Caco-2 (cell line): ENCODE measurements around the gene VWA8. TPM values are rescaled to one million over a fixed set of nuclear protein-coding genes. Genes with fewer than 3 reads are reported as not detected.

Experiments used
- BruUV-seq: library from RNA; stranded (reverse); fragments of 400-500 nt; replicated peaks from 2 replicates; lab custom pipeline; 2021; lab: Mats Ljungman, UMichigan
- CTCF ChIA-PET: fragments of 300-600 bp; sonication (Branson Sonifier 250); formaldehyde crosslinking; loops from one replicate; lab custom pipeline; 2022; ENCODE audit warnings: antibody characterized with exemption; lab: Charles Lee
- POLR2A ChIA-PET: fragments of 300-600 bp; sonication (Branson Sonifier 250); formaldehyde crosslinking; loops from one replicate; lab custom pipeline; 2022; ENCODE audit warnings: antibody characterized with exemption; lab: Charles Lee
- DNase-seq, 2 experiments: peaks; one replicate each; pipeline versions ENCODE4 v3.0.0 to v3.0.0-alpha.2; 2020 to 2022
- H3K27me3 ChIP-seq: replicated peaks from 2 replicates; pipeline ENCODE4 v1.6.0; 2011; ENCODE audit warnings: low read length; ENCODE audit not compliant: control insufficient read depth, insufficient read depth
- H3K36me3 ChIP-seq: 2 replicates; pipeline ENCODE4 v1.5.1; 2011; ENCODE audit warnings: low read length; ENCODE audit not compliant: control insufficient read depth, insufficient read depth
- H3K4me1 ChIP-seq: fragments of 250-450 bp; sonication (Bioruptor Pico); 2 replicates; pipeline ENCODE4 v1.5.1; 2020; ENCODE audit warnings: mild to moderate bottlenecking
- H3K4me3 ChIP-seq: 2 replicates; pipeline ENCODE4 v1.5.1; 2011; ENCODE audit warnings: low read depth, mild to moderate bottlenecking, control low read depth, low read length
- H3K9me3 ChIP-seq: fragments of 250-450 bp; sonication (Bioruptor Pico); 2 replicates; pipeline ENCODE4 v1.5.1; 2020; ENCODE audit warnings: mild to moderate bottlenecking, moderate library complexity
- H3K27ac Mint-ChIP-seq: one replicate; pipeline ENCODE4 v1.8.0; 2022; ENCODE audit warnings: mixed read lengths; ENCODE audit not compliant: unreplicated experiment
- H3K27me3 Mint-ChIP-seq: one replicate; pipeline ENCODE4 v1.8.0; 2022; ENCODE audit warnings: mixed read lengths; ENCODE audit not compliant: insufficient read depth, unreplicated experiment
- H3K36me3 Mint-ChIP-seq: one replicate; pipeline ENCODE4 v1.8.0; 2022; ENCODE audit warnings: mild to moderate bottlenecking, mixed read lengths; ENCODE audit not compliant: insufficient read depth, unreplicated experiment
- H3K4me1 Mint-ChIP-seq: one replicate; pipeline ENCODE4 v1.8.0; 2022; ENCODE audit warnings: low read depth, mixed read lengths; ENCODE audit not compliant: unreplicated experiment
- H3K4me3 Mint-ChIP-seq: one replicate; pipeline ENCODE4 v1.8.0; 2022; ENCODE audit warnings: mild to moderate bottlenecking, moderate library complexity, mixed read lengths; ENCODE audit not compliant: unreplicated experiment
- H3K9me3 Mint-ChIP-seq: one replicate; pipeline ENCODE4 v1.8.0; 2022; ENCODE audit warnings: mixed read lengths; ENCODE audit not compliant: unreplicated experiment
- CTCF ChIP-seq, 2 experiments: fragments of 200-600 bp in 1 of 2; IDR thresholded peaks; 1 replicate in 1 of 2; 2 replicates in 1 of 2; pipeline versions ENCODE4 v1.5.1 to v1.8.0; 2011 to 2022; ENCODE audit warnings: antibody characterized with exemption in 1 of 2, control low read depth in 1 of 2, inconsistent platforms in 1 of 2, low read depth in 1 of 2, low read length in 1 of 2, mild to moderate bottlenecking in 1 of 2, moderate library complexity in 1 of 2; ENCODE audit not compliant: insufficient read depth in 1 of 2, severe bottlenecking in 1 of 2, unreplicated experiment in 1 of 2
- intact Hi-C: fragments of 100-400 bp; cut with micrococcal nuclease; formaldehyde crosslinking; loops from one replicate; pipeline ENCODE4 v1.10.0; 2022; ENCODE audit not compliant: unreplicated experiment
- microRNA-seq: library from miRNA; unstranded; fragments of <30 nt; microRNA quantifications from one replicate; pipeline ENCODE4 v1.2.0, GENCODE V29; 2022
- total RNA-seq: library from RNA; stranded (reverse); gene quantifications from 2 replicates; pipeline ENCODE4 v1.2.3, GENCODE V29; 2022

Gene VWA8
- total RNA-seq, 1 experiment from 2014 or later = 20.7 TPM

GRCh38 chr13:41520016-41520659 is 440.8 kb downstream of the VWA8 start:
- DNase-seq = no peak
- no peaks in the 10 kb centered on the region for H3K36me3 Mint-ChIP-seq
- peak overlapping the region; percentile 16 for H3K27ac Mint-ChIP-seq
- POLR2A ChIA-PET = no interaction called here
- no peak overlapping the region for H3K4me3 ChIP-seq
- no peaks in the 10 kb centered on the region for H3K27me3 ChIP-seq
- no peaks in the 10 kb centered on the region for H3K9me3 Mint-ChIP-seq
- no peaks in the 10 kb centered on the region for H3K27me3 Mint-ChIP-seq
- no peak for TF ChIP-seq CTCF (IDR thresholded peaks at IDR 0.05; ENCODE audit: insufficient read depth in 1 of 2, low read depth in 1 of 2, low read length in 1 of 2, severe bottlenecking in 1 of 2, unreplicated experiment in 1 of 2)
- no peak overlapping the region for H3K4me3 Mint-ChIP-seq
- no peaks in the 10 kb centered on the region for H3K4me1 ChIP-seq
- H3K4me1 Mint-ChIP-seq = no peaks in the 10 kb centered on the region
- CTCF ChIA-PET = no interaction called here
- no peaks in the 10 kb centered on the region for H3K9me3 ChIP-seq
- BruUV-seq = no TSS peak
- intact Hi-C loops = no loop called here
- H3K36me3 ChIP-seq = no peaks in the 10 kb centered on the region

Small RNA genes within 50 kb of the gene (microRNA-seq; reads per million reads assigned to microRNA genes)
- not detected for gene MIR5006

Other genes with a start within 250 kb of the VWA8 start
- gene DGKH, start 87.5 kb upstream of the VWA8 start, total RNA-seq = 5.2 and 5.8 TPM in 2 replicates